Colonic mucosa (tissue), 4 donors: ENCODE data around the gene ANAPC10. TPM values are rescaled to one million over a fixed set of nuclear protein-coding genes. Genes with fewer than 3 reads are reported as not detected.

Experiments used
- DNase-seq: peaks from one replicate; pipeline ENCODE4 v3.0.0-alpha.2; 2020
- H3K27ac ChIP-seq: fragments of 200-600 bp; one replicate; pipeline ENCODE4 v1.8.0; 2021
- H3K27me3 ChIP-seq: fragments of 200-600 bp; one replicate; pipeline ENCODE4 v1.8.0; 2021
- H3K36me3 ChIP-seq: fragments of 200-600 bp; one replicate; pipeline ENCODE4 v1.8.0; 2021
- H3K4me1 ChIP-seq: fragments of 200-600 bp; one replicate; pipeline ENCODE4 v1.8.0; 2021; ENCODE audit warnings: mild to moderate bottlenecking
- H3K4me3 ChIP-seq: fragments of 200-600 bp; one replicate; pipeline ENCODE4 v1.8.0; 2021
- H3K9ac ChIP-seq, 2 donors: one replicate each; pipeline ENCODE4 v1.7.0; 2013; ENCODE audit warnings: control low read depth in 2 of 2, low read depth in 2 of 2, low read length in 2 of 2
- H3K9me3 ChIP-seq: fragments of 200-600 bp; one replicate; pipeline ENCODE4 v1.8.0; 2021
- CTCF ChIP-seq: fragments of 200-600 bp; IDR thresholded peaks from one replicate; pipeline ENCODE4 v1.8.0; 2022; ENCODE audit warnings: antibody characterized with exemption, mild to moderate bottlenecking
- intact Hi-C: fragments of 100-400 bp; cut with DNase I; formaldehyde crosslinking; loops from one replicate; pipeline ENCODE4 v1.14.1; 2022
- total RNA-seq, 2 donors: library from RNA; stranded (reverse); fragmentation: NEBNext Ultra II Directional in 1 of 2; extraction: Animal tissue kit (Norgen Biotek cat#: 25700) in 1 of 2; gene quantifications; one replicate each; pipeline ENCODE4 v1.2.1, GENCODE V29; 2021
- donor health status: healthy.
- donor health status: DM: no; HTN: no; CAD: no.
- donor health status: DM: no; HTN: no; CAD: no.

The ANAPC10 gene
- total RNA-seq, 2 donors from 2014 or later = 12.7 to 12.8 TPM

DNA sequence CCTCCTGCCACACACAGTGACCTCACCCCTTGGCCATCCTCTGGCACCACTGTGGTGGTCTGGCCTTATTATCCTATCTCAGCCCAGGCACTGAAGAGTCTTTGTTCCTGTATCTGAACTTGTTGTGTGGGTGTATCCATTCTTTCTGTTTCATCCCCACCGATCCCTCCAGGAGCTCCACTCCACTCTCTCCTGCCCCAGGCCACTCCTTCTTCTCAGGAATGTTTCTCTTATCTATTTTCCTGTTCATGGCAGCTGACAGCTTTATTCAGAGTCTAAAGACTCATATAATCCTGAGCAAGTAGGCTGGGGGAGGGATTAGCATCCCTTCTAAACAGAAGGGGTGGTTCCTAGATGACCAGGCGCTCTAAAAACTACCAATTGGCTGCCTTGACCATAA lies 150.0 kb downstream of the ANAPC10 start:
- DNase-seq = no peak
- no peak overlapping the region for H3K9ac ChIP-seq
- intact Hi-C loops = no loop called here

More for the DNA sequence above, 150.0 kb downstream of the ANAPC10 start:
- no peaks in the 10 kb centered on the region for H3K27me3 ChIP-seq
- no peak overlapping the region for H3K4me3 ChIP-seq
- no peaks in the 10 kb centered on the region for H3K4me1 ChIP-seq
- TF ChIP-seq CTCF = no peak
- no peak overlapping the region for H3K27ac ChIP-seq
- H3K9me3 ChIP-seq = no peaks in the 10 kb centered on the region
- H3K36me3 ChIP-seq = no peaks in the 10 kb centered on the region

Other genes with a start within 250 kb of the ANAPC10 start
- 10 to 100 TPM; 25.0 to 50.1 TPM for gene ABCE1, start 115 bp upstream of the ANAPC10 start, total RNA-seq
- 10 to 100 TPM; 26.7 to 33.2 TPM for gene OTUD4, start 82.4 kb upstream of the ANAPC10 start, total RNA-seq